Glomerular endothelial cell (primary cell): ENCODE results near the gene ZNF550. TPM values are rescaled to one million over a fixed set of nuclear protein-coding genes. Genes with fewer than 3 reads are reported as not detected.
"Not testable (repeated sequence)": the region's sequence is repeated elsewhere in the genome, so short reads cannot be mapped to it uniquely, and the experiment has no call there.

ENCODE experiments used
- DNase-seq: peaks from one replicate; pipeline ENCODE4 v3.0.0-alpha.2; 2011; ENCODE audit warnings: low read depth, low spot score; ENCODE audit errors: extremely low read depth
- total RNA-seq: library from RNA; depleted of rRNA; stranded (reverse); fragments of >200 nt; gene quantifications from 2 replicates; pipeline ENCODE4 v1.2.3, GENCODE V29; 2015

The ZNF550 gene
- total RNA-seq, 1 donor from 2014 or later, result 8.6 TPM

DNA sequence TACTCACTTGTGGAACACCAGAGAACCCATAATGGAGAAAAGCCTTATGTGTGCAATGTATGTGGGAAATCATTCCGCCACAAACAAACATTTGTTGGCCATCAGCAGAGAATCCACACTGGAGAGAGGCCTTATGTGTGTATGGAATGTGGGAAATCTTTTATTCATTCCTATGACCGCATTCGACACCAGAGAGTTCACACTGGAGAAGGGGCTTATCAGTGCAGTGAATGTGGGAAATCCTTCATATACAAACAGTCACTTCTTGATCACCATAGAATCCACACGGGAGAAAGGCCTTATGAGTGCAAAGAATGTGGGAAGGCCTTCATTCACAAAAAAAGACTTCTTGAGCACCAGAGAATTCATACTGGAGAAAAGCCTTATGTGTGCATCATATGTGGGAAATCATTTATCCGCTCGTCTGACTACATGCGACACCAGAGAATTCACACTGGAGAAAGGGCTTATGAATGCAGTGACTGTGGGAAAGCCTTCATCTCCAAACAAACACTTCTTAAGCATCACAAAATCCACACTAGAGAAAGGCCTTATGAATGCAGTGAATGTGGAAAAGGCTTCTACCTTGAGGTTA is 21.6 kb downstream of the ZNF550 start:
- no peak for DNase-seq

- peak; percentile 47 for DNase-seq
Observed at GRCh38 chr19:57527136-57527881, 32.4 kb downstream of the ZNF550 start, which contains the start of gene ZNF549. TSS of gene ZNF549 (plus strand) at chr19:57527356. CDS start at chr19:57527574, 218 bp downstream.

- not testable (repeated sequence) for DNase-seq
Observed at GRCh38 chr19:57518021-57518420, 41.6 kb downstream of the ZNF550 start.

DNA sequence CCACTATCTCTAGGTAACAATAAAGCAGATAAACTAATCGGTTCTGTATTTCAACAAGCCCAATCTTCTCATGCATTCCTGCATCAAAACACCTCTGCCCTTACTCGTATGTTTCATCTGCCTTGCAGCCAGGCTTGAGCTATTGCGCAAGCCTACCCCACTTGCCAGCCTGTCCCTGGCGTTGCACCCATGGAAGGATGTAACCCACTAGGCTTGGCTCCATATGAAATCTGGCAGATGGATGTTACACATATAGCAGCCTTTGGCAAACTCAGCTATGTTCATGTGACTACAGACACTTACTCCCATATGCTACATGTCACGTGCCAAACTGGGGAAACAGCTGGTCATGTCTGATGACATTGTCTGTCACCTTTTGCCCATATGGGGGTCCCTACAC is 44.4 kb downstream of the ZNF550 start:
- DNase-seq, result no peak

DNA sequence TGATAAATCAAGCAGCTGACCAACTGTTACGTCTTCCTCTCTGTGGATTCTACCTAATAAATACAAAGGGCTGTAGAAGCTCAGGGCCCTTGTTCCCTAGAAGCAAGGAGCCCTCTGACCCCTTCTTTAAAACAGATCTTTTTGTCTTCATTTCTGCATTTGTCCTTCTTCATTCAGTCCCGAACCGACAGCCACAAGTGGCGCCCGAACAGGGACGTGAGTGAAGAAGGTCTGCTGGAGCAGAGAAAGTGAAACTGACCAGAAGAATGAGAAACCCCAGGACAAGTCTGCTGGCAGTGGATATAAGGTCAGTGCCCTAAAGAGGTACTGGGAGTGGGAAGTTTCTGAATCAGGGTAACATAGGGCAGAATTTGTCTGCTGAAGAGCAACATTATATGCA is 46.8 kb downstream of the ZNF550 start:
- no peak for DNase-seq

DNA sequence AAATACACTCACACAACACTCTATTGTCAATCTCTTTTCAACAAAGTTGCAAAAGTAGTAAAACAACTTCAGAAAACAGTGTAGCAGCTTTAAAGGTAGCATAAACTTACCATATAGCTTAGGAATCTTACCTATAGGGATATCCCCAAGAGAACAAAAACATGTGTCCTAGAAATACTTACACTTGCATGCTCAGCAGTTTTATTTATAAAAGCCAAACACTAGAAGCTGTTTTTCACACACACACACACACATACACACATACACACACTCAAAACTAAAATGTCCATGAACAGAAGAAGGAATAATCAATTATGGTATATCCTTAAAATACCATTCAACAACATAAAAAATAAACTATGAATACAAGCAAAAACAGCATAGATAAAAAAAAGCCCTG is 48.2 kb downstream of the ZNF550 start:
- DNase-seq, result no peak

DNA sequence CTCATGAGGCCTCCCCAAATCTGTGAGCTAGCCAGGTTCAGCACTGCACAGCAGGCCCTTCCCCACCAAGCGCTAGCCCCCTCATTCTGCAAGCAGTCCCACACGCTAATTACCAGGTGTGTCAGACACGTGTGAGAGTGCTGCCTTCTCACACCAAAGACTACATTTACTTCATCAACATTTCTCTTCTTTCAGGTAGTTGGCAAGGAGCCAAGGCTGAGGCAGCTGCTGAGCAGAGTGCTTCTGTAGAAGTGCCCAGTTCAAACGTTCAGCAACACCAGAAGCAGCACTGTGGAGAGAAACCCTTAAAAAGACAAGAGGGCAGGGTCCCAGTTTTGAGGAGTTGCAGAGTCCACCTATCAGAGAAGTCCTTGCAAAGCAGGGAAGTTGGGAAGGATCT is 53.5 kb downstream of the ZNF550 start:
- DNase-seq, result no peak

DNA sequence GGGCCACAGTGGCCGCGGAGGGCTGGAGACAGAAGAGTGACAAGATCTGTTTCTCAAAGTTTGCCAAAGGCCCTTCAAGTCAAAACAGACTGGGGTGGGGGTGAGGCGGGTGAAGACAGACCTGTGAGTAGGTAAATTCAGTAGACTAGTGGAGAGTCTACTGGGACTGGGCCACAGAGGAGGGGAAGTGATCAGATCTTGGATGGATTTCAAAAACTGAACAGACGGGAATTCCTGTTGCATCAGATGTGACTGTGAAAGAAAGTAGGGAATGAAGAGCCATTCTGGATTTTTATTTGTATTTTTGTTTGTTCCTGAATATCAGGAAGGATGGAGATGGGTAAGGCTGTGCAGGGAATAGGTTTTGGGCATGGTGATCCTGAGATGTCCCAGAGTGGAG is 59.3 kb downstream of the ZNF550 start:
- DNase-seq, result not testable (repeated sequence)

GRCh38 chr19:57499680-57500395 is 59.8 kb downstream of the ZNF550 start, which contains the start of gene ZNF773:
TSS of gene ZNF773 (plus strand) at chr19:57499938. CDS start at chr19:57500081, 143 bp downstream.
- peak; percentile 68 for DNase-seq

DNA sequence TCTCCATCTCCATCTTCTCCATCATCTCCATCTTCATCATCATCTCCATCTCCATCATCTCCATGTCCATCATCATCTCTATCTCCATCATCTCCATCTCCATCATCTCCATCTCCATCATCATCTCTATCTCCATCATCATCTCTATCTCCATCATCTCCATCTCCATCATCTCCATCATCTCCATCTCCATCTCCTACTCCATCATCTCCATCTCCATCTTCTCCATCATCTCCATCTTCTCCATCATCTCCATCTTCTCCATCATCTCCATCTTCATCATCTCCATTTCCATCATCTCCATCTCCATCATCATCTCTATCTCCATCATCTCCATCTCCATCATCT is 60.4 kb downstream of the ZNF550 start:
- DNase-seq, result not testable (repeated sequence)

DNA sequence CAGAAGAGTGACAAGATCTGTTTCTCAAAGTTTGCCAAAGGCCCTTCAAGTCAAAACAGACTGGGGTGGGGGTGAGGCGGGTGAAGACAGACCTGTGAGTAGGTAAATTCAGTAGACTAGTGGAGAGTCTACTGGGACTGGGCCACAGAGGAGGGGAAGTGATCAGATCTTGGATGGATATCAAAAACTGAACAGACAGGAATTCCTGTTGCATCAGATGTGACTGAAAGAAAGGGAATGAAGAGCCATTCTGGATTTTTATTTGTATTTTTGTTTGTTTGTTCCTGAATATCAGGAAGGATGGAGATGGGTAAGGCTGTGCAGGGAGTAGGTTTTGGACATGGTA is 71.4 kb downstream of the ZNF550 start:
- not testable (repeated sequence) for DNase-seq

GRCh38 chr19:57487477-57488298 is 72.0 kb downstream of the ZNF550 start, which contains the start of gene ZNF419:
TSS of gene ZNF419 (plus strand) at chr19:57487750. CDS start at chr19:57487951, 201 bp downstream.
- not testable (repeated sequence) for DNase-seq

Other genes starting within 250 kb of the ZNF550 start
- 6.2 and 8.3 TPM in 2 replicates for gene ZNF543, start 239.4 kb downstream of the ZNF550 start, total RNA-seq
- gene ZNF304, start 208.6 kb downstream of the ZNF550 start, total RNA-seq, result 6.3 and 7.2 TPM in 2 replicates
- gene TRAPPC2B, start 196.3 kb downstream of the ZNF550 start, total RNA-seq, result 23.5 and 24.6 TPM in 2 replicates
- 2.3 and 6.1 TPM in 2 replicates for gene ZNF547, start 196.3 kb downstream of the ZNF550 start, total RNA-seq
- 9.9 and 13.8 TPM in 2 replicates for gene ZNF548, start 170.0 kb downstream of the ZNF550 start, total RNA-seq
- 3.0 and 5.1 TPM in 2 replicates for gene ZNF17, start 148.7 kb downstream of the ZNF550 start, total RNA-seq
- gene ZNF749, start 124.5 kb downstream of the ZNF550 start, total RNA-seq, result 7.5 and 8.0 TPM in 2 replicates
- gene VN1R1, start 102.7 kb downstream of the ZNF550 start, total RNA-seq, result 0.39 and 0.76 TPM in 2 replicates
- gene ZNF772, start 82.3 kb downstream of the ZNF550 start, total RNA-seq, result 11.3 and 13.4 TPM in 2 replicates
- gene ZNF419, start 72.1 kb downstream of the ZNF550 start, total RNA-seq, result 4.1 and 7.9 TPM in 2 replicates
- 6.0 and 9.1 TPM in 2 replicates for gene ZNF773, start 59.9 kb downstream of the ZNF550 start, total RNA-seq
- gene ZNF549, start 32.5 kb downstream of the ZNF550 start, total RNA-seq, result 3.2 and 4.5 TPM in 2 replicates
- 4.4 and 5.0 TPM in 2 replicates for gene ZNF416, start 19.0 kb upstream of the ZNF550 start, total RNA-seq
- 3.9 and 6.7 TPM in 2 replicates for gene ZIK1, start 24.3 kb upstream of the ZNF550 start, total RNA-seq
- gene ZNF530, start 40.0 kb upstream of the ZNF550 start, total RNA-seq, result 1.9 and 6.4 TPM in 2 replicates
- gene ZNF134, start 54.4 kb upstream of the ZNF550 start, total RNA-seq, result 12.6 and 18.8 TPM in 2 replicates
- gene ZNF211, start 73.3 kb upstream of the ZNF550 start, total RNA-seq, result 8.1 and 12.7 TPM in 2 replicates
- not detected in 2 replicates for gene ZSCAN4, start 109.1 kb upstream of the ZNF550 start, total RNA-seq
- 3.8 and 8.8 TPM in 2 replicates for gene ZNF551, start 122.1 kb upstream of the ZNF550 start, total RNA-seq
- 1.1 and 4.2 TPM in 2 replicates for gene ZNF154, start 149.3 kb upstream of the ZNF550 start, total RNA-seq
- 4.4 and 5.4 TPM in 2 replicates for gene ZNF671, start 167.8 kb upstream of the ZNF550 start, total RNA-seq
- 8.3 and 13.6 TPM in 2 replicates for gene ZNF776, start 187.0 kb upstream of the ZNF550 start, total RNA-seq
- gene ZNF586, start 209.8 kb upstream of the ZNF550 start, total RNA-seq, result 13.3 and 14.2 TPM in 2 replicates